ENCODE measurements around the gene SEMA3D. TPM values are rescaled to one million over a fixed set of nuclear protein-coding genes. Genes with fewer than 3 reads are reported as not detected.

Gene SEMA3D
- total RNA-seq, 1 experiment from 2014 or later = 23.3 TPM

- Histone ChIP-seq H3K4me1 (ENCODE audit: insufficient read depth, low read length, poor library complexity, severe bottlenecking) (peaks cover 9% of the 10 kb centered on the region), H3K4me3 (ENCODE audit: low read depth, low read length, poor library complexity, severe bottlenecking) (no peak overlapping the region), H3K27ac (ENCODE audit: low read depth, low read length, poor library complexity, severe bottlenecking) (no peak overlapping the region), H3K27me3 (replicated peaks; ENCODE audit: insufficient read depth, low read depth, low read length, poor library complexity) (no peaks in the 10 kb centered on the region), H3K36me3 (ENCODE audit: insufficient read depth, low read length, poor library complexity, severe bottlenecking) (no peaks in the 10 kb centered on the region), H3K9me3 (ENCODE audit: low read depth, low read length, poor library complexity, severe bottlenecking) (no peaks in the 10 kb centered on the region)
- intact Hi-C loops (cut with micrococcal nuclease; ENCODE audit: unreplicated experiment) = no loop called here
- ChIA-PET CTCF (no interaction called here), POLR2A (ENCODE audit: low non-redundant PET) (no interaction called here)
- TF ChIP-seq CTCF (conservative IDR thresholded peaks at IDR 0.05; ENCODE audit: low read depth, low read length) = no peak
- no peak for TF ChIP-seq EZH2 (IDR thresholded peaks at IDR 0.05; ENCODE audit: borderline replicate concordance, low read depth, low read length, poor library complexity, severe bottlenecking)
- DNase-seq (ENCODE audit: low spot score) = no peak
- no TSS peak for BruUV-seq (replicated peaks)
Measured at GRCh38 chr7:85006754-85007153, 180.1 kb downstream of the SEMA3D start.

- H3K36me3 ChIP-seq (ENCODE audit: insufficient read depth, low read length, poor library complexity, severe bottlenecking) = no peaks in the 10 kb centered on the region
- no TSS peak for BruUV-seq (replicated peaks)
- H3K27ac ChIP-seq (ENCODE audit: low read depth, low read length, poor library complexity, severe bottlenecking) = no peak overlapping the region
- CTCF ChIA-PET = interaction anchor here (0.7 kb wide), 1 partner anchor 825 kb away, joined by 3 read pairs; no protein-coding TSS in a partner anchor
- no peaks in the 10 kb centered on the region for H3K27me3 ChIP-seq (replicated peaks; ENCODE audit: insufficient read depth, low read depth, low read length, poor library complexity)
- no peaks in the 10 kb centered on the region for H3K9me3 ChIP-seq (ENCODE audit: low read depth, low read length, poor library complexity, severe bottlenecking)
- POLR2A ChIA-PET (ENCODE audit: low non-redundant PET) = no interaction called here
- intact Hi-C loops (cut with micrococcal nuclease; ENCODE audit: unreplicated experiment) = no loop called here
- H3K4me3 ChIP-seq (ENCODE audit: low read depth, low read length, poor library complexity, severe bottlenecking) = no peak overlapping the region
- peak; percentile 29 for DNase-seq (ENCODE audit: low spot score)
- TF ChIP-seq CTCF (conservative IDR thresholded peaks at IDR 0.05; ENCODE audit: low read depth, low read length) (no peak), EZH2 (IDR thresholded peaks at IDR 0.05; ENCODE audit: borderline replicate concordance, low read depth, low read length, poor library complexity, severe bottlenecking) (no peak)
- H3K4me1 ChIP-seq (ENCODE audit: insufficient read depth, low read length, poor library complexity, severe bottlenecking) = peaks cover 21% of the 10 kb centered on the region
Measured at GRCh38 chr7:85004402-85004801, 182.5 kb downstream of the SEMA3D start.

- POLR2A ChIA-PET (ENCODE audit: low non-redundant PET) = no interaction called here
Measured at GRCh38 chr7:85001495-85002345, 185.1 kb downstream of the SEMA3D start.

More at GRCh38 chr7:85001495-85002345, 185.1 kb downstream of the SEMA3D start:
- Histone ChIP-seq H3K4me3 (ENCODE audit: low read depth, low read length, poor library complexity, severe bottlenecking) (no peak overlapping the region), H3K27me3 (replicated peaks; ENCODE audit: insufficient read depth, low read depth, low read length, poor library complexity) (no peaks in the 10 kb centered on the region), H3K27ac (ENCODE audit: low read depth, low read length, poor library complexity, severe bottlenecking) (no peak overlapping the region), H3K9me3 (ENCODE audit: low read depth, low read length, poor library complexity, severe bottlenecking) (no peaks in the 10 kb centered on the region), H3K36me3 (ENCODE audit: insufficient read depth, low read length, poor library complexity, severe bottlenecking) (no peaks in the 10 kb centered on the region), H3K4me1 (ENCODE audit: insufficient read depth, low read length, poor library complexity, severe bottlenecking) (peaks cover 21% of the 10 kb centered on the region)
- BruUV-seq (replicated peaks) = no TSS peak
- DNase-seq (ENCODE audit: low spot score) = peak; percentile 66
- TF ChIP-seq EZH2 (IDR thresholded peaks at IDR 0.05; ENCODE audit: borderline replicate concordance, low read depth, low read length, poor library complexity, severe bottlenecking) (no peak), CTCF (conservative IDR thresholded peaks at IDR 0.05; ENCODE audit: low read depth, low read length) (no peak)
- intact Hi-C loops (cut with micrococcal nuclease; ENCODE audit: unreplicated experiment) = no loop called here
- CTCF ChIA-PET = no interaction called here

Measured in A673 (cell line).